Muscle of leg (tissue), 11 donors: ENCODE results near the gene LRRC37B. TPM values are rescaled to one million over a fixed set of nuclear protein-coding genes. Genes with fewer than 3 reads are reported as not detected.
"Not testable (repeated sequence)": the region's sequence is repeated elsewhere in the genome, so short reads cannot be mapped to it uniquely, and the experiment has no call there.

ENCODE experiments used
- DNase-seq: peaks from one replicate; pipeline ENCODE4 v3.0.0; 2013
- H3K27ac ChIP-seq: one replicate; pipeline ENCODE4 v1.5.1; 2013; ENCODE audit warnings: mild to moderate bottlenecking, low read length, control low read depth
- H3K27me3 ChIP-seq: one replicate; pipeline ENCODE4 v1.6.1; 2013; ENCODE audit warnings: low read length; ENCODE audit not compliant: control insufficient read depth, insufficient read depth
- H3K36me3 ChIP-seq: one replicate; pipeline ENCODE4 v1.6.1; 2013; ENCODE audit warnings: low read length; ENCODE audit not compliant: control insufficient read depth, insufficient read depth
- H3K4me1 ChIP-seq: one replicate; pipeline ENCODE4 v1.6.1; 2013; ENCODE audit warnings: low read length; ENCODE audit not compliant: control insufficient read depth, insufficient read depth
- H3K4me3 ChIP-seq: one replicate; pipeline ENCODE4 v1.5.1; 2013; ENCODE audit warnings: low read length, control low read depth
- H3K9me3 ChIP-seq: replicated peaks from 2 replicates; pipeline ENCODE4 v1.6.1; 2013; ENCODE audit warnings: low read depth, low read length; ENCODE audit not compliant: control insufficient read depth
- WGBS: methylation state at CpG from one replicate; pipeline ENCODE4 v1.1.5; 2013; ENCODE audit warnings: missing lambda C conversion rate; ENCODE audit not compliant: insufficient coverage; 5-methylcytosine and 5-hydroxymethylcytosine counted together
- polyA plus RNA-seq, 8 donors: library from polyadenylated mRNA; unstranded; fragments of 120-200 nt; gene quantifications; one replicate each; pipeline versions ENCODE4 v1.2.1 to v1.2.3, GENCODE V29; 2013; ENCODE audit warnings: inconsistent platforms in 1 of 8, low replicate concordance in 1 of 8; ENCODE audit not compliant: insufficient read length in 8 of 8, insufficient read depth in 1 of 8
- total RNA-seq: library from RNA; stranded (reverse); fragments of 120-200 nt; gene quantifications from one replicate; pipeline ENCODE4 v1.2.4, GENCODE V29; 2013

The LRRC37B gene
- total and polyA plus RNA-seq, 9 donors: 8.4 to 15.9 (median 11.1) TPM

GRCh38 chr17:32061840-32062239, 54.7 kb downstream of the LRRC37B start:
- H3K4me1 ChIP-seq, H3K27me3 ChIP-seq, H3K9me3 ChIP-seq, H3K27ac ChIP-seq, DNase-seq, H3K4me3 ChIP-seq, H3K36me3 ChIP-seq: not testable (repeated sequence)
- WGBS: no CpG with 5 or more reads among the region's 8 CpGs

GRCh38 chr17:32064091-32064490, 56.9 kb downstream of the LRRC37B start:
- H3K27me3 ChIP-seq, DNase-seq: not testable (repeated sequence)

GRCh38 chr17:32066123-32066680, 59.0 kb downstream of the LRRC37B start:
- not testable (repeated sequence) for H3K36me3 ChIP-seq, H3K9me3 ChIP-seq, H3K4me3 ChIP-seq, H3K27me3 ChIP-seq, H3K27ac ChIP-seq, H3K4me1 ChIP-seq, DNase-seq
- no CpG with 5 or more reads among the region's 10 CpGs for WGBS

More at GRCh38 chr17:32064091-32064490, 56.9 kb downstream of the LRRC37B start:
- H3K4me3 ChIP-seq, H3K36me3 ChIP-seq, H3K27ac ChIP-seq, H3K9me3 ChIP-seq, H3K4me1 ChIP-seq: not testable (repeated sequence)
- WGBS: no CpG with 5 or more reads among the region's 2 CpGs

GRCh38 chr17:32066863-32067642, 59.9 kb downstream of the LRRC37B start:
- H3K27ac ChIP-seq, H3K36me3 ChIP-seq, H3K4me3 ChIP-seq, H3K4me1 ChIP-seq, H3K27me3 ChIP-seq, H3K9me3 ChIP-seq: not testable (repeated sequence)
- DNase-seq: peak; percentile 2
- no CpG with 5 or more reads among the region's 25 CpGs for WGBS

GRCh38 chr17:32069067-32069466, 61.9 kb downstream of the LRRC37B start:
- H3K27me3 ChIP-seq, H3K9me3 ChIP-seq, H3K4me1 ChIP-seq, H3K4me3 ChIP-seq, H3K27ac ChIP-seq, H3K36me3 ChIP-seq, DNase-seq: not testable (repeated sequence)
- no CpG with 5 or more reads among the region's 2 CpGs for WGBS

GRCh38 chr17:32071961-32072360, 64.8 kb downstream of the LRRC37B start:
- H3K27me3 ChIP-seq, H3K27ac ChIP-seq, H3K9me3 ChIP-seq, DNase-seq, H3K36me3 ChIP-seq, H3K4me1 ChIP-seq, H3K4me3 ChIP-seq: not testable (repeated sequence)
- WGBS: no CpG with 5 or more reads among the region's 4 CpGs

GRCh38 chr17:32073131-32073530, 65.9 kb downstream of the LRRC37B start:
- H3K9me3 ChIP-seq, H3K4me1 ChIP-seq, DNase-seq, H3K27ac ChIP-seq, H3K36me3 ChIP-seq, H3K4me3 ChIP-seq, H3K27me3 ChIP-seq: not testable (repeated sequence)
- no CpG with 5 or more reads among the region's 4 CpGs for WGBS

GRCh38 chr17:32079753-32080152, 72.6 kb downstream of the LRRC37B start:
- not testable (repeated sequence) for H3K4me1 ChIP-seq, H3K36me3 ChIP-seq, H3K4me3 ChIP-seq, H3K27me3 ChIP-seq, H3K9me3 ChIP-seq
- WGBS: no CpG with 5 or more reads among the region's 10 CpGs
- DNase-seq: peak; percentile 84
- H3K27ac ChIP-seq: peak overlapping the region; percentile 59

GRCh38 chr17:32083550-32083979, 76.4 kb downstream of the LRRC37B start:
- Histone ChIP-seq H3K4me3 (peak overlapping the region; percentile 47), H3K27ac (peak overlapping the region; percentile 47)
- H3K4me1 ChIP-seq, H3K36me3 ChIP-seq, H3K27me3 ChIP-seq, H3K9me3 ChIP-seq: not testable (repeated sequence)
- WGBS: 0% methylated on average over 2 of the region's 17 CpGs
- peak; percentile 29 for DNase-seq

GRCh38 chr17:32084003-32084941, 77.1 kb downstream of the LRRC37B start:
- peak; percentile 92 for DNase-seq
- not testable (repeated sequence) for H3K4me1 ChIP-seq, H3K36me3 ChIP-seq, H3K9me3 ChIP-seq, H3K27me3 ChIP-seq
- 0% methylated on average over 3 of the region's 39 CpGs for WGBS
- peak overlapping the region; percentile 47 for H3K4me3 ChIP-seq
- peak overlapping the region; percentile 47 for H3K27ac ChIP-seq
